Measurements from ENCODE around the gene HDAC9.

Gene HDAC9

DNA sequence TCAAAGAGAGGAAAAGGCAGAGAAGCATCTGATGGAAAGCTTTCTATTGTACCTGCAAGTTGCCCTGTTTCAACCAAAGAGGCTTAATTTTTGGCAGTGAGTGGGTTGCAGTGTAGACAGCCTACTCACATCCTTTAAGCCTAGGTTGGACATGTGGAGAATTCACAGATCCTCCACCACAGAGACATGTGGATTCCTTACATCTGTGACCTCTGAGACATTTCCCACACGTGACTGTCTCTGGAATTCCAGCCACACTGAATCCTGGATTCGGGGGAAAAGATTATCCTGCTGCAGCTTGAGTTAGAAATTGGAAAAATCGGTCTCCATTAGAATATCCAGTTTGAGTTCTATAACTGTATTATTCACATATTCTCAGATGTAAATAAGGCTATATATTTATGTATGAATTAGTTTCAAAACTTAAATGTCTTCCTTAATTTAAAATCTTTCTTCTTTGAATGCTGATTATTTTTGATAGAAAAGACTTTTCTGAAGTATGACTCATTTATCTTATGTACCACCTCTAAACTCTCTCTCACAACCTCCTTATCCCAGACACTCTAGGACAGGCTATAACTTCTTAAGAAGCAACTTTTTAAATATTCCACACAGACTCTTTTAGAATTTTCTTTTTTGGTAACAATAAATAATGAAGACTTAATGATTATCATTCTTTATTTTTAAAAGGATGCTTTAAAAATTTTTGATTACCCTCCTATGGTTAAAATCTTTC is 498.6 kb downstream of the HDAC9 start:
- TF ChIP-seq, protein P1, sequence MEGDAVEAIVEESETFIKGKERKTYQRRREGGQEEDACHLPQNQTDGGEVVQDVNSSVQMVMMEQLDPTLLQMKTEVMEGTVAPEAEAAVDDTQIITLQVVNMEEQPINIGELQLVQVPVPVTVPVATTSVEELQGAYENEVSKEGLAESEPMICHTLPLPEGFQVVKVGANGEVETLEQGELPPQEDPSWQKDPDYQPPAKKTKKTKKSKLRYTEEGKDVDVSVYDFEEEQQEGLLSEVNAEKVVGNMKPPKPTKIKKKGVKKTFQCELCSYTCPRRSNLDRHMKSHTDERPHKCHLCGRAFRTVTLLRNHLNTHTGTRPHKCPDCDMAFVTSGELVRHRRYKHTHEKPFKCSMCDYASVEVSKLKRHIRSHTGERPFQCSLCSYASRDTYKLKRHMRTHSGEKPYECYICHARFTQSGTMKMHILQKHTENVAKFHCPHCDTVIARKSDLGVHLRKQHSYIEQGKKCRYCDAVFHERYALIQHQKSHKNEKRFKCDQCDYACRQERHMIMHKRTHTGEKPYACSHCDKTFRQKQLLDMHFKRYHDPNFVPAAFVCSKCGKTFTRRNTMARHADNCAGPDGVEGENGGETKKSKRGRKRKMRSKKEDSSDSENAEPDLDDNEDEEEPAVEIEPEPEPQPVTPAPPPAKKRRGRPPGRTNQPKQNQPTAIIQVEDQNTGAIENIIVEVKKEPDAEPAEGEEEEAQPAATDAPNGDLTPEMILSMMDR (conservative IDR thresholded peaks at IDR 0.05; ENCODE audit: control insufficient read depth, insufficient read depth, low read depth, low read length): no peak

DNA sequence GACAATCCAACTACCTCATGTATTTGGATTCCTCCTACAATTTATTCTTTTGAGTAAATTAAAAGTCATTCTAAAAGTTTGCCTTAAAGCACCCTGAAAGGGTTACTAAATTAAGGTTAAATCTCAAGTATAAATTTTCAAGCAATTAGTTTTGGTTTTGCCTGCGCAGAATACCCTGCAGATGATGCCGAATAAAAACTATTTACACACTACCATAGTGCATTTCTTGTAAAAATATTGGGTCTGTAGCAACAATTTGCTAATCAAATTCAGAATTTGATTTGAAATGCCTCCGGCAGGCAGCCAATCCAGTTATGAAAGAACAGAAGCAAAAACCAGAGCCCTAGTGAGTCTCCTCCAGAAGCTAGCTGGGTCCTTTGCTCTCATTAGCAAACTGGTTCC is 499.7 kb downstream of the HDAC9 start:
- H3K4me3 ChIP-seq (ENCODE audit: control insufficient read depth, low read depth, low read length): no peak overlapping the region
- DNase-seq (ENCODE audit: low read depth): peak; percentile 25
- TF ChIP-seq, protein P1 (conservative IDR thresholded peaks at IDR 0.05; ENCODE audit: control insufficient read depth, insufficient read depth, low read depth, low read length): no peak

More for the DNA sequence above, 498.6 kb downstream of the HDAC9 start:
- no peak overlapping the region for H3K4me3 ChIP-seq (ENCODE audit: control insufficient read depth, low read depth, low read length)
- peak; percentile 40 for DNase-seq (ENCODE audit: low read depth)

DNA sequence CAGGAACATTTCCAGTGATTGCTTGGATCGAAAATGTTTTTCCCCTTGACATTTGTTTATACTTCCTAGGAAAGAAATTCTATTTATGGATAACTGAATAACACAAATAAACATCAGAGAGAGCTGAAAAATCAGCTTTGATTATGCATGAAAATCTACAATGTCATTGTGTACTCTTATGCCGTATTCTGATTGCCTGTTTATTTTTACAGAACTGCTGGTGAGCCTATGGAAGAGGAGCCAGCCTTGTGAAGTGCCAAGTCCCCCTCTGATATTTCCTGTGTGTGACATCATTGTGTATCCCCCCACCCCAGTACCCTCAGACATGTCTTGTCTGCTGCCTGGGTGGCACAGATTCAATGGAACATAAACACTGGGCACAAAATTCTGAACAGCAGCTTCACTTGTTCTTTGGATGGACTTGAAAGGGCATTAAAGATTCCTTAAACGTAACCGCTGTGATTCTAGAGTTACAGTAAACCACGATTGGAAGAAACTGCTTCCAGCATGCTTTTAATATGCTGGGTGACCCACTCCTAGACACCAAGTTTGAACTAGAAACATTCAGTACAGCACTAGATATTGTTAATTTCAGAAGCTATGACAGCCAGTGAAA is 500.4 kb downstream of the HDAC9 start:
- DNase-seq (ENCODE audit: low read depth): no peak
- no peak overlapping the region for H3K4me3 ChIP-seq (ENCODE audit: control insufficient read depth, low read depth, low read length)
- TF ChIP-seq, protein P1 (conservative IDR thresholded peaks at IDR 0.05; ENCODE audit: control insufficient read depth, insufficient read depth, low read depth, low read length): no peak

GRCh38 chr7:18996583-18996982 is 501.0 kb downstream of the HDAC9 start:
- no peak overlapping the region for H3K4me3 ChIP-seq (ENCODE audit: control insufficient read depth, low read depth, low read length)
- TF ChIP-seq, protein P1 (conservative IDR thresholded peaks at IDR 0.05; ENCODE audit: control insufficient read depth, insufficient read depth, low read depth, low read length): no peak
- no peak for DNase-seq (ENCODE audit: low read depth)

DNA sequence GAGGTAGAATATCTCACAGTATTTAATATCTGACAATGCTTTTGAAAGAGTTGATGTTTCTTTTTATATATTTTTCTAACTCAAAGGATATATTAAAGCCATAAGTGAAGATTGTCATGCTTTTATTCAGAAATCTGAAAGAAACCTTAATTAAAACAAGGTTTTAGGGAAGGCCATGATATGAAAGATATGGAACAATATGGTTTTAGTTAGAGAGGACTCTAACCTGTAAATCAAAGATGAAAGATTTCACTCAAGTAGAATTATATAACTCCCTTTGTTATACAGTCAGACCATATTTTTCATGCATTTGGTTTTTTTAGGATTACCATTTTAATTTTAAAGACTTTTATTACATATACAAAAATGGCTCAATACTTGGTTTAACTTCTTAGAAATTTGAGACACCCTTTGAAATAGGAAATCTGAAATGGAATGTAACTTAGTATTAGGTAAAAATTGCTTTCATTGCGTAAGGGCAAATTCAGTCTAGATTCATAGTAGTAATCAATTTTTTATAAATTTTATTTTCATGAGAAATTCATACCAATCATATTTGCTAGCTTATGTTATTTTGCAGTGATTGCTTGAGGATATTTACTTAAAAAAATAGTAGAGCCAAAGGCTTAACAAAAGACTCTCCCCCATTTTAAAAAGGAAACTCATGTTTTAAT is 502.1 kb downstream of the HDAC9 start:
- TF ChIP-seq, protein P1 (conservative IDR thresholded peaks at IDR 0.05; ENCODE audit: control insufficient read depth, insufficient read depth, low read depth, low read length): no peak
- no peak for DNase-seq (ENCODE audit: low read depth)
- H3K4me3 ChIP-seq (ENCODE audit: control insufficient read depth, low read depth, low read length): no peak overlapping the region

DNA sequence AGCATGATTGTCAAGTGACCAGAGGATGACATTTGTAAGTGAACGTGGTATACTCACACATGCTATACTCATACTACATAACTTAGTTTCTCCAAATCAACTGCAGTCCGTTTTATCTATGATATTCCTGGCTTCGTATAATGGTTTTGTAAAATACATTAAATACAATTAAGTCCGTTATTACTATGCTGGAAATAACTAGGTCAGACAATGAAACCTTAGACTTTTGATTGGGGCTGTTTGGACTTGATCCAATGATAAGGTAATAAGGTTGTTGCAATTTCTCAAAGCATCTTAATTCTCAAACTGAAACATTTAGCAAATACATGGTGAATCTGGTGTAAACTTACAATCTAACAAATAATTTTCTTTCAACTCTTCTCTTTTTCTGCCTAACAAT is 504.9 kb downstream of the HDAC9 start:
- no peak for DNase-seq (ENCODE audit: low read depth)

More for the DNA sequence above, 504.9 kb downstream of the HDAC9 start:
- TF ChIP-seq, protein P1 (conservative IDR thresholded peaks at IDR 0.05; ENCODE audit: control insufficient read depth, insufficient read depth, low read depth, low read length): no peak
- H3K4me3 ChIP-seq (ENCODE audit: control insufficient read depth, low read depth, low read length): no peak overlapping the region

All from fibroblast of mammary gland (primary cell).